GM12891 (cell line): ENCODE data around the gene PRMT7.

ENCODE experiments used
- POLR2A ChIP-seq: IDR thresholded peaks from 2 replicates; pipeline ENCODE4 v1.6.1; 2011; ENCODE audit warnings: low read depth, low read length, control low read depth
- POLR2AphosphoS5 ChIP-seq: IDR thresholded peaks from 2 replicates; pipeline ENCODE4 v1.6.1; 2011; ENCODE audit warnings: low read depth, low read length, control low read depth

- TF ChIP-seq POLR2A: no peak
- TF ChIP-seq POLR2AphosphoS5: no peak
Measured at GRCh38 chr16:68324780-68325357, 14.1 kb downstream of the PRMT7 start.
